Mononuclear cell (primary cell): ENCODE results near the gene CUL7. TPM values are rescaled to one million over a fixed set of nuclear protein-coding genes. Genes with fewer than 3 reads are reported as not detected.
"Not testable (repeated sequence)": the region's sequence is repeated elsewhere in the genome, so short reads cannot be mapped to it uniquely, and the experiment has no call there.

Experiments
- H3K27me3 ChIP-seq: 2 replicates; pipeline ENCODE4 v1.6.0; 2011; ENCODE audit warnings: low read length, control low read depth; ENCODE audit not compliant: insufficient read depth
- H3K4me1 ChIP-seq: 2 replicates; pipeline ENCODE4 v1.5.1; 2011; ENCODE audit warnings: mild to moderate bottlenecking, low read length, control low read depth; ENCODE audit not compliant: insufficient read depth
- H3K4me3 ChIP-seq: 2 replicates; pipeline ENCODE4 v1.5.1; 2011; ENCODE audit warnings: mild to moderate bottlenecking, low read length, moderate library complexity
- H3K9me3 ChIP-seq: 2 replicates; pipeline ENCODE4 v1.5.1; 2011; ENCODE audit warnings: low read depth, mild to moderate bottlenecking, control low read depth, low read length
- total RNA-seq: library from RNA; depleted of rRNA; stranded (reverse); fragments of >200 nt; gene quantifications from one replicate; pipeline ENCODE4 v1.2.3, GENCODE V29; 2012

The CUL7 gene
- total RNA-seq, 1 donor = 2.7 TPM

- Histone ChIP-seq H3K4me1 (peaks cover 20% of the 10 kb centered on the region), H3K27me3 (no peaks in the 10 kb centered on the region), H3K9me3 (no peaks in the 10 kb centered on the region), H3K4me3 (no peak overlapping the region)
Observed at GRCh38 chr6:43060755-43061633, 7.3 kb upstream of the CUL7 start.

- H3K27me3 ChIP-seq = no peaks in the 10 kb centered on the region
- H3K9me3 ChIP-seq = no peaks in the 10 kb centered on the region
- H3K4me3 ChIP-seq = peak overlapping the region; percentile 73
- H3K4me1 ChIP-seq = peaks cover 20% of the 10 kb centered on the region
Observed at GRCh38 chr6:43060034-43060754, 6.5 kb upstream of the CUL7 start.

- no peaks in the 10 kb centered on the region for H3K9me3 ChIP-seq
- H3K4me3 ChIP-seq = peak within 1 kb of the TSS; percentile 73
- peaks cover 20% of the 10 kb centered on the region for H3K4me1 ChIP-seq
- H3K27me3 ChIP-seq = no peaks in the 10 kb centered on the region
Observed at GRCh38 chr6:43059168-43060033, 5.8 kb upstream of the CUL7 start, which contains the start of the genes KLC4 and MRPL2. KLC4 (plus strand) TSS chr6:43059631; CDS start chr6:43061336, 1,705 bp downstream. MRPL2 (minus strand) TSS chr6:43059434; CDS start chr6:43059381, 53 bp downstream.

- Histone ChIP-seq H3K9me3 (no peaks in the 10 kb centered on the region), H3K4me3 (peak overlapping the region; percentile 73), H3K27me3 (no peaks in the 10 kb centered on the region), H3K4me1 (peaks cover 20% of the 10 kb centered on the region)
Observed at GRCh38 chr6:43058531-43058930, 4.9 kb upstream of the CUL7 start.

- H3K27me3 ChIP-seq = no peaks in the 10 kb centered on the region
- H3K9me3 ChIP-seq = no peaks in the 10 kb centered on the region
- H3K4me3 ChIP-seq = no peak overlapping the region
- H3K4me1 ChIP-seq = peaks cover 31% of the 10 kb centered on the region
Observed at GRCh38 chr6:43055966-43056365, 2.3 kb upstream of the CUL7 start.

- H3K4me3 ChIP-seq = peak overlapping the region; percentile 63
- no peaks in the 10 kb centered on the region for H3K27me3 ChIP-seq
- H3K4me1 ChIP-seq = peaks cover 22% of the 10 kb centered on the region
- no peaks in the 10 kb centered on the region for H3K9me3 ChIP-seq
Observed at GRCh38 chr6:43054206-43054943, 724 bp upstream of the CUL7 start.

- no peaks in the 10 kb centered on the region for H3K9me3 ChIP-seq
- peaks cover 12% of the 10 kb centered on the region for H3K4me1 ChIP-seq
- no peaks in the 10 kb centered on the region for H3K27me3 ChIP-seq
- H3K4me3 ChIP-seq = peak overlapping the region; percentile 63
Observed at GRCh38 chr6:43052842-43053544, 658 bp downstream of the CUL7 start.

GRCh38 chr6:43052225-43052841 is 1.3 kb downstream of the CUL7 start:
- Histone ChIP-seq H3K4me3 (no peak overlapping the region), H3K9me3 (no peaks in the 10 kb centered on the region), H3K4me1 (peaks cover 10% of the 10 kb centered on the region), H3K27me3 (no peaks in the 10 kb centered on the region)

GRCh38 chr6:43050981-43051380 is 2.7 kb downstream of the CUL7 start:
- no peaks in the 10 kb centered on the region for H3K9me3 ChIP-seq
- H3K27me3 ChIP-seq = no peaks in the 10 kb centered on the region
- peaks cover 10% of the 10 kb centered on the region for H3K4me1 ChIP-seq
- H3K4me3 ChIP-seq = no peak overlapping the region

- H3K9me3 ChIP-seq = no peaks in the 10 kb centered on the region
- H3K4me3 ChIP-seq = no peak overlapping the region
- peaks cover 7% of the 10 kb centered on the region for H3K4me1 ChIP-seq
- no peaks in the 10 kb centered on the region for H3K27me3 ChIP-seq
Observed at GRCh38 chr6:43047998-43048397, 5.7 kb downstream of the CUL7 start.

GRCh38 chr6:43045371-43045930 is 8.2 kb downstream of the CUL7 start:
- H3K4me3 ChIP-seq = no peak overlapping the region
- no peaks in the 10 kb centered on the region for H3K9me3 ChIP-seq
- no peaks in the 10 kb centered on the region for H3K27me3 ChIP-seq
- H3K4me1 ChIP-seq = no peaks in the 10 kb centered on the region

- Histone ChIP-seq H3K4me3 (no peak overlapping the region), H3K27me3 (no peaks in the 10 kb centered on the region), H3K4me1 (no peaks in the 10 kb centered on the region), H3K9me3 (no peaks in the 10 kb centered on the region)
Observed at GRCh38 chr6:43043310-43043709, 10.3 kb downstream of the CUL7 start.

GRCh38 chr6:43041475-43041874 is 12.2 kb downstream of the CUL7 start:
- H3K4me1 ChIP-seq, H3K9me3 ChIP-seq, H3K4me3 ChIP-seq, H3K27me3 ChIP-seq: not testable (repeated sequence)
